H1 (cell line): ENCODE results near the gene ATP6V0D1. TPM values are rescaled to one million over a fixed set of nuclear protein-coding genes. Genes with fewer than 3 reads are reported as not detected.
A peak's percentile ranks its signal among the peaks of the same experiment; 100 is the strongest.

Source experiments
- CTCF ChIA-PET: fragments of 300-600 bp; sonication (Branson Sonifier 250); formaldehyde crosslinking; loops from one replicate; lab custom pipeline; 2021; ENCODE audit not compliant: partially characterized antibody; lab: Charles Lee
- POLR2A ChIA-PET: fragments of 300-600 bp; sonication (Branson Sonifier 250); formaldehyde crosslinking; loops from one replicate; lab custom pipeline; 2021; ENCODE audit warnings: inconsistent platforms; ENCODE audit not compliant: partially characterized antibody; lab: Charles Lee
- DNase-seq, 2 experiments: peaks; one replicate each; pipeline versions ENCODE4 v3.0.0 to v3.0.0-alpha.2; 2010 to 2022; ENCODE audit warnings: low spot score in 2 of 2, low read depth in 1 of 2, mixed read lengths in 1 of 2
- FAIRE-seq: peaks from 2 replicates; lab custom pipeline; 2011; peaks lifted over from hg19 to GRCh38; lab: Jason Lieb, UNC
- H2AFZ ChIP-seq: 2 replicates; pipeline ENCODE4 v1.8.1; 2012; ENCODE audit warnings: low read length, inconsistent platforms
- H2AK5ac ChIP-seq: 2 replicates; pipeline ENCODE4 v1.6.1; 2013; ENCODE audit warnings: low read depth, low read length
- H2BK120ac ChIP-seq: replicated peaks from 2 replicates; pipeline ENCODE3; 2013; ENCODE audit warnings: low read depth, low read length, inconsistent platforms
- H2BK12ac ChIP-seq: 2 replicates; pipeline ENCODE4 v1.6.1; 2013; ENCODE audit warnings: low read depth, low read length
- H2BK15ac ChIP-seq: 2 replicates; pipeline ENCODE4 v1.6.1; 2013; ENCODE audit warnings: low read length
- H2BK20ac ChIP-seq: 2 replicates; pipeline ENCODE4 v1.6.1; 2013; ENCODE audit warnings: low read length
- H2BK5ac ChIP-seq: 2 replicates; pipeline ENCODE4 v1.6.1; 2013; ENCODE audit warnings: low read depth, low read length
- H3K14ac ChIP-seq: 2 replicates; pipeline ENCODE4 v1.6.1; 2013; ENCODE audit warnings: inconsistent platforms; ENCODE audit not compliant: insufficient read length
- H3K18ac ChIP-seq: 2 replicates; pipeline ENCODE4 v1.6.1; 2013; ENCODE audit warnings: low read length; ENCODE audit errors: extremely low read depth
- H3K23ac ChIP-seq: 2 replicates; pipeline ENCODE4 v1.6.1; 2013; ENCODE audit warnings: inconsistent platforms; ENCODE audit not compliant: insufficient read length
- H3K23me2 ChIP-seq: 2 replicates; pipeline ENCODE4 v1.6.1; 2013; ENCODE audit warnings: low read depth, low read length
- H3K27ac ChIP-seq: 2 replicates; pipeline ENCODE4 v1.6.1; 2011; ENCODE audit warnings: low read depth, low read length, inconsistent platforms
- H3K27me3 ChIP-seq, 4 experiments: replicated peaks in 1 of 4; 1 replicate in 1 of 4; 2 replicates in 3 of 4; pipeline versions ENCODE4 v1.6.1 to v1.8.1; 2011 to 2013; ENCODE audit warnings: low read length in 3 of 4, mild to moderate bottlenecking in 3 of 4, inconsistent platforms in 2 of 4, mixed read lengths in 2 of 4, moderate library complexity in 1 of 4; ENCODE audit not compliant: control insufficient read depth in 3 of 4, insufficient read depth in 3 of 4; ENCODE audit errors: extremely low read depth in 1 of 4
- H3K36me3 ChIP-seq, 4 experiments: 2 replicates each; pipeline versions ENCODE4 v1.6.1 to v1.8.1; 2011 to 2013; ENCODE audit warnings: mild to moderate bottlenecking in 4 of 4, low read length in 3 of 4, moderate library complexity in 2 of 4, control low read depth in 1 of 4, inconsistent platforms in 1 of 4; ENCODE audit not compliant: insufficient read depth in 4 of 4, control insufficient read depth in 2 of 4
- H3K4ac ChIP-seq: replicated peaks from 2 replicates; pipeline ENCODE3; 2013; ENCODE audit warnings: low read length, low read depth, mixed read lengths, inconsistent platforms; ENCODE audit not compliant: insufficient read length
- H3K4me1 ChIP-seq, 4 experiments: replicated peaks in 1 of 4; 1 replicate in 1 of 4; 2 replicates in 3 of 4; pipeline versions ENCODE4 v1.6.1 to v1.8.1; 2011 to 2013; ENCODE audit warnings: low read length in 3 of 4, inconsistent platforms in 2 of 4, mixed read lengths in 1 of 4; ENCODE audit not compliant: insufficient read depth in 4 of 4, control insufficient read depth in 3 of 4
- H3K4me2 ChIP-seq, 2 experiments: 2 replicates each; pipeline versions ENCODE4 v1.6.1 to v1.8.1; 2011 to 2013; ENCODE audit warnings: low read depth in 2 of 2, low read length in 2 of 2, control low read depth in 1 of 2, inconsistent platforms in 1 of 2, mild to moderate bottlenecking in 1 of 2; ENCODE audit not compliant: insufficient read depth in 1 of 2
- H3K4me3 ChIP-seq, 4 experiments: fragments of 200-600, 300-600 bp in 1 of 4; sonication (generic), shearing (Covaris generic), sonication (Bioruptor Twin) in 1 of 4; 2 replicates each; pipeline versions ENCODE4 v1.5.1 to v1.8.1; 2011 to 2016; ENCODE audit warnings: low read length in 4 of 4, low read depth in 3 of 4, control low read depth in 2 of 4, inconsistent platforms in 2 of 4, mild to moderate bottlenecking in 2 of 4, mixed read lengths in 1 of 4, moderate library complexity in 1 of 4; ENCODE audit not compliant: insufficient read depth in 2 of 4; ENCODE audit errors: extremely low read depth in 1 of 4
- H3K56ac ChIP-seq: replicated peaks from 2 replicates; pipeline ENCODE3; 2013; ENCODE audit warnings: low read depth, mild to moderate bottlenecking, mixed read lengths, low read length, inconsistent platforms; ENCODE audit not compliant: insufficient read length
- H3K79me1 ChIP-seq: 2 replicates; pipeline ENCODE4 v1.6.1; 2013; ENCODE audit warnings: low read depth, low read length, control low read depth
- H3K79me2 ChIP-seq, 2 experiments: 2 replicates each; pipeline versions ENCODE4 v1.6.1 to v1.8.1; 2012 to 2013; ENCODE audit warnings: low read length in 2 of 2, mild to moderate bottlenecking in 2 of 2, inconsistent platforms in 1 of 2; ENCODE audit not compliant: insufficient read depth in 2 of 2, control insufficient read depth in 1 of 2
- H3K9ac ChIP-seq, 4 experiments: replicated peaks in 1 of 4; 1 replicate in 1 of 4; 2 replicates in 3 of 4; pipeline versions ENCODE4 v1.6.1 to v1.8.1; 2011 to 2013; ENCODE audit warnings: low read depth in 3 of 4, low read length in 3 of 4, control low read depth in 2 of 4, mild to moderate bottlenecking in 2 of 4, moderate library complexity in 2 of 4, inconsistent platforms in 1 of 4; ENCODE audit errors: extremely low read depth in 1 of 4
- H3K9me3 ChIP-seq, 2 experiments: 2 replicates each; pipeline versions ENCODE4 v1.6.1 to v1.8.1; 2012 to 2013; ENCODE audit warnings: mild to moderate bottlenecking in 2 of 2, moderate library complexity in 2 of 2, control low read depth in 1 of 2, inconsistent platforms in 1 of 2, low read depth in 1 of 2, low read length in 1 of 2, mixed read lengths in 1 of 2; ENCODE audit not compliant: insufficient read depth in 2 of 2
- H4K20me1 ChIP-seq, 2 experiments: replicated peaks in 1 of 2; 2 replicates each; pipeline versions ENCODE3 to v1.8.1; 2011 to 2013; ENCODE audit warnings: inconsistent platforms in 2 of 2, low read length in 2 of 2, mild to moderate bottlenecking in 1 of 2; ENCODE audit not compliant: insufficient read depth in 2 of 2, control insufficient read depth in 1 of 2
- H4K5ac ChIP-seq: 2 replicates; pipeline ENCODE4 v1.6.1; 2013; ENCODE audit warnings: low read length, low read depth, mixed read lengths, inconsistent platforms; ENCODE audit not compliant: insufficient read length
- H4K8ac ChIP-seq: 2 replicates; pipeline ENCODE4 v1.8.0; 2013; ENCODE audit warnings: mild to moderate bottlenecking, moderate library complexity, low read length, inconsistent platforms; ENCODE audit not compliant: insufficient read depth; ENCODE audit errors: extremely low read depth
- H4K91ac ChIP-seq: replicated peaks from 2 replicates; pipeline ENCODE3; 2013; ENCODE audit warnings: low read length, mixed read lengths, inconsistent platforms; ENCODE audit not compliant: insufficient read length
- KDM1A ChIP-seq: fragments of 200-600, 300-600 bp; sonication (generic); IDR thresholded peaks from 2 replicates; pipeline ENCODE4 v1.7.1; 2016; ENCODE audit warnings: mild to moderate bottlenecking, low read length, borderline replicate concordance
- RFX5 ChIP-seq: IDR thresholded peaks from 2 replicates; pipeline ENCODE4 v1.6.1; 2011; ENCODE audit warnings: low read depth, low read length, improper control_type of control experiment, borderline replicate concordance
- WGBS, 2 experiments: shearing (Covaris generic) in 1 of 2; methylation state at CpG; one replicate each; pipeline versions ENCODE4 v1.1.6 to v1.1.7; 2013 to 2015; ENCODE audit warnings: low lambda C conversion rate in 2 of 2, mixed read lengths in 2 of 2, inconsistent platforms in 1 of 2, low coverage in 1 of 2, missing lambda C conversion rate in 1 of 2; ENCODE audit not compliant: insufficient replicate concordance in 2 of 2, insufficient coverage in 1 of 2, insufficient read length in 1 of 2; ENCODE audit errors: extremely low coverage in 1 of 2, missing lambda C conversion rate in 1 of 2; 5-methylcytosine and 5-hydroxymethylcytosine counted together
- polyA plus RNA-seq, 7 experiments: library from polyadenylated mRNA; depleted of rRNA in 3 of 7; stranded (reverse) in 5 of 7; unstranded in 2 of 7; fragments of >200 nt in 5 of 7; fragments of 200-250 nt in 2 of 7; gene quantifications; 1 replicate in 5 of 7; 2 replicates in 1 of 7; 4 replicates in 1 of 7; pipeline versions ENCODE4 v1.2.1 to v1.2.3, GENCODE V29; 2011 to 2013; ENCODE audit warnings: missing spikeins in 2 of 7, mixed read lengths in 2 of 7
- total RNA-seq: library from RNA; stranded (reverse); fragmentation: NEBNext Ultra II Directional; extraction: Animal tissue kit (Norgen Biotek cat#: 25700); gene quantifications from 2 replicates; pipeline ENCODE4 v1.2.1, GENCODE V29; 2021

ATP6V0D1 gene
- total and polyA plus RNA-seq, 2 of the 8 experiments (the other 6 are each of a cell fraction or from before 2014, with no cell fraction given): 47.3 to 134 TPM

GRCh38 chr16:67423015-67423414 is 57.9 kb downstream of the ATP6V0D1 start:
- H3K4me1 ChIP-seq: peaks cover 22 to 34% (median 28%) of the 10 kb centered on the region in 4 experiments
- peak overlapping the region; percentile 18 for H4K91ac ChIP-seq
- H3K4me3 ChIP-seq: no peak overlapping the region
- H3K56ac ChIP-seq: no peak overlapping the region
- H3K27me3 ChIP-seq: no peaks in the 10 kb centered on the region
- H3K27ac ChIP-seq: no peak overlapping the region
- H3K79me1 ChIP-seq: no peaks in the 10 kb centered on the region; the same call in 1 of the 2 replicates
- H2BK12ac ChIP-seq: peak overlapping the region; percentile 98; the same call in 1 of the 2 replicates
- H2AK5ac ChIP-seq: peak overlapping the region; percentile 45; the same call in 1 of the 2 replicates
- FAIRE-seq (no peak), DNase-seq (no peak)
- peak overlapping the region; percentile 98 for H2BK20ac ChIP-seq
- peak overlapping the region; percentile 73; the same call in 1 of the 2 replicates for H3K18ac ChIP-seq
- H4K20me1 ChIP-seq: no peaks in the 10 kb centered on the region
- no peaks in the 10 kb centered on the region for H3K36me3 ChIP-seq
- no peaks in the 10 kb centered on the region for H3K79me2 ChIP-seq
- CTCF ChIA-PET: interaction anchor here (1.5 to 24.6 kb wide), 6 partner anchors 10 to 41 kb away, joined by 3 to 476 read pairs (median 114); partner anchors contain the start of gene TPPP3
- no peak overlapping the region for H3K9ac ChIP-seq
- H3K23ac ChIP-seq: no peak overlapping the region
- H2BK5ac ChIP-seq: no peak overlapping the region; the same call in 1 of the 2 replicates
- H3K4me2 ChIP-seq: peak overlapping the region in 1 of 2 experiments; percentile 86; a peak in 1 of 4 replicates
- WGBS, 2 experiments: 89% methylated on average over 5 of the region's 5 CpGs; no CpG with 5 or more reads in 1 of the 2 experiments
- no peak overlapping the region for H2AFZ ChIP-seq
- TF ChIP-seq KDM1A (peak; percentile 32; the same call in 1 of the 2 replicates), RFX5 (no peak)
- H2BK15ac ChIP-seq: peak overlapping the region; percentile 53; the same call in 1 of the 2 replicates
- H4K8ac ChIP-seq: no peak overlapping the region
- H4K5ac ChIP-seq: no peak overlapping the region
- POLR2A ChIA-PET: interaction anchor here (2.2 to 2.7 kb wide), 2 partner anchors 8 to 9 kb away, joined by 14 to 16 read pairs; partner anchors contain the start of gene HSD11B2
- H2BK120ac ChIP-seq: peak overlapping the region; percentile 47
- no peaks in the 10 kb centered on the region for H3K9me3 ChIP-seq
- no peaks in the 10 kb centered on the region for H3K23me2 ChIP-seq
- no peak overlapping the region for H3K4ac ChIP-seq
- H3K14ac ChIP-seq: no peak overlapping the region
